ENCODE results near the gene TMEM190.
"Not testable (repeated sequence)": the region's sequence is repeated elsewhere in the genome, so short reads cannot be mapped to it uniquely, and the experiment has no call there.

GRCh38 chr19:55409179-55409578, 32.6 kb downstream of the TMEM190 start:
- TF ChIP-seq CTCF (IDR thresholded peaks at IDR 0.05; ENCODE audit: low read depth, low read length); POLR2A (IDR thresholded peaks at IDR 0.05; ENCODE audit: extremely low read depth, insufficient read length): not testable (repeated sequence)
